GM12865 (cell line): ENCODE results near the gene SPDYE18.
"Not testable (repeated sequence)": the region's sequence is repeated elsewhere in the genome, so short reads cannot be mapped to it uniquely, and the experiment has no call there.

Experiments used
- DNase-seq: peaks from one replicate; pipeline ENCODE4 v3.0.0; 2010; ENCODE audit warnings: low read depth
- H3K4me3 ChIP-seq: 2 replicates; pipeline ENCODE4 v1.5.1; 2011; ENCODE audit warnings: mild to moderate bottlenecking, low read depth, low read length, control low read depth

The SPDYE18 gene

GRCh38 chr7:77062557-77062956 is at the start of gene SPDYE18:
Gene SPDYE18, minus strand, starts transcription at chr7:77062558. Its CDS starts 2,046 bp downstream, at chr7:77060512.
- not testable (repeated sequence) for H3K4me3 ChIP-seq, DNase-seq

- H3K4me3 ChIP-seq, DNase-seq: not testable (repeated sequence)
Observed at GRCh38 chr7:77108362-77108761, 46.0 kb upstream of the SPDYE18 start.

- not testable (repeated sequence) for H3K4me3 ChIP-seq, DNase-seq
Observed at GRCh38 chr7:77107659-77108058, 45.3 kb upstream of the SPDYE18 start.

GRCh38 chr7:77105904-77106303 is 43.5 kb upstream of the SPDYE18 start:
- H3K4me3 ChIP-seq, DNase-seq: not testable (repeated sequence)

- H3K4me3 ChIP-seq, DNase-seq: not testable (repeated sequence)
Observed at GRCh38 chr7:77102671-77103070, 40.3 kb upstream of the SPDYE18 start.

- not testable (repeated sequence) for H3K4me3 ChIP-seq, DNase-seq
Observed at GRCh38 chr7:77101187-77101586, 38.8 kb upstream of the SPDYE18 start.

GRCh38 chr7:77100501-77100900 is 38.1 kb upstream of the SPDYE18 start:
- not testable (repeated sequence) for H3K4me3 ChIP-seq
- DNase-seq, result peak; percentile 2

GRCh38 chr7:77092301-77092700 is 29.9 kb upstream of the SPDYE18 start:
- H3K4me3 ChIP-seq, DNase-seq: not testable (repeated sequence)

GRCh38 chr7:77082192-77082591 is 19.8 kb upstream of the SPDYE18 start:
- H3K4me3 ChIP-seq, DNase-seq: not testable (repeated sequence)

- not testable (repeated sequence) for H3K4me3 ChIP-seq, DNase-seq
Observed at GRCh38 chr7:77080236-77080635, 17.9 kb upstream of the SPDYE18 start.

- not testable (repeated sequence) for H3K4me3 ChIP-seq, DNase-seq
Observed at GRCh38 chr7:77079624-77080023, 17.3 kb upstream of the SPDYE18 start.

GRCh38 chr7:77079112-77079511 is 16.8 kb upstream of the SPDYE18 start:
- not testable (repeated sequence) for DNase-seq, H3K4me3 ChIP-seq

- not testable (repeated sequence) for H3K4me3 ChIP-seq, DNase-seq
Observed at GRCh38 chr7:77077060-77077459, 14.7 kb upstream of the SPDYE18 start.

- not testable (repeated sequence) for H3K4me3 ChIP-seq, DNase-seq
Observed at GRCh38 chr7:77074786-77075396, 12.5 kb upstream of the SPDYE18 start.

- H3K4me3 ChIP-seq, DNase-seq: not testable (repeated sequence)
Observed at GRCh38 chr7:77071108-77071507, 8.8 kb upstream of the SPDYE18 start.

- not testable (repeated sequence) for DNase-seq, H3K4me3 ChIP-seq
Observed at GRCh38 chr7:77065869-77066268, 3.5 kb upstream of the SPDYE18 start.

GRCh38 chr7:77063732-77064131 is 1.4 kb upstream of the SPDYE18 start:
- DNase-seq, H3K4me3 ChIP-seq: not testable (repeated sequence)

GRCh38 chr7:77032261-77032660 is 30.1 kb downstream of the SPDYE18 start, which contains the start of gene SPDYE17:
Gene SPDYE17, minus strand, starts transcription at chr7:77032361. Its CDS starts 1,791 bp downstream, at chr7:77030570.
- not testable (repeated sequence) for DNase-seq, H3K4me3 ChIP-seq

- DNase-seq, H3K4me3 ChIP-seq: not testable (repeated sequence)
Observed at GRCh38 chr7:77026349-77026748, 36.0 kb downstream of the SPDYE18 start.

GRCh38 chr7:77010074-77010680 is 52.2 kb downstream of the SPDYE18 start:
- H3K4me3 ChIP-seq, DNase-seq: not testable (repeated sequence)

- H3K4me3 ChIP-seq, DNase-seq: not testable (repeated sequence)
Observed at GRCh38 chr7:77008000-77008399, 54.4 kb downstream of the SPDYE18 start.
